ENCODE results near the gene SPATA32. TPM values are rescaled to one million over a fixed set of nuclear protein-coding genes. Genes with fewer than 3 reads are reported as not detected.
A peak's percentile ranks its signal among the peaks of the same experiment; 100 is the strongest.
"Not testable (repeated sequence)": the region's sequence is repeated elsewhere in the genome, so short reads cannot be mapped to it uniquely, and the experiment has no call there.

Gene SPATA32
- total RNA-seq, 1 donor from 2014 or later, result not detected

DNA sequence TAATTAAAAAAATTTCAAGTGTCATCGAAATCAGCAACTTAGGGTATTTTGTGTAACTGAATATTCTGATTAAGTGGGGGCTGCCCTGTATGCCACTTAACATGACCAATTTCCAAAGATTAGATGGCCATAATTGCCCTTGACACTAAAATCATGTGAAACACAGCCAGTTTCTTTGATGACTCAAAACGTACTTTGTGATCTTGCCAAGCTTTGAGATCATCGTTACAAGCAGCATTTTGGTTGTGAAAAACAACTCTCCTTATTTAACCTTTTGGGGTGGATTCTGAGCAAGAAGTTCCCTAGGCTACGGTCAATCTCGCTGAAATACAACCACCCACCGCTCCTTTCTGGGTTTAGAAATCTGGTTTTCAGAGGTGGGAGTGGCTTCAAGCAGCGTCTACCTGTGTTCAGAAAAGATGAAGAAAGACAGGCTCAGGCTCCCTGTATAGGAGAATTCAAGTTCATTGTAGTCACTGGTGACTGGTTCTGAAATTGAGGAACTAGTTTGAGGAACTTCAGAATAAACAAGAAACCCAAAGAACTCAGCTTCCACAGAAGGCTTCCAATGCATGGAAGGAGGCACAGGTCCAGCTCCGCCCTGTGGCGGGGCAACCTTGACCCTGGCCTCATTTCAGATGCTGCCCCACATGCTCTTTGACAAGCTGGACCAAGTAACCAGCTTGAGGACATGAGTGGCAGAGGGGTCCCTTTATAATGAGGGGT is 45.6 kb upstream of the SPATA32 start:
- no peak for TF ChIP-seq CTCF (conservative IDR thresholded peaks at IDR 0.05; ENCODE audit: low read depth, low read length)
- no peak overlapping the region for H3K4me3 ChIP-seq (ENCODE audit: low read depth, low read length)
- DNase-seq (ENCODE audit: low read depth), result peak; percentile 74

GRCh38 chr17:45306623-45307022 is 44.7 kb upstream of the SPATA32 start:
- H3K4me3 ChIP-seq (ENCODE audit: low read depth, low read length), result no peak overlapping the region
- peak; percentile 6 for TF ChIP-seq CTCF (conservative IDR thresholded peaks at IDR 0.05; ENCODE audit: low read depth, low read length)
- DNase-seq (ENCODE audit: low read depth), result no peak

GRCh38 chr17:45306094-45306493 is 44.2 kb upstream of the SPATA32 start:
- no peak for TF ChIP-seq CTCF (conservative IDR thresholded peaks at IDR 0.05; ENCODE audit: low read depth, low read length)
- H3K4me3 ChIP-seq (ENCODE audit: low read depth, low read length), result no peak overlapping the region
- no peak for DNase-seq (ENCODE audit: low read depth)

- no peak for DNase-seq (ENCODE audit: low read depth)
- no peak for TF ChIP-seq CTCF (conservative IDR thresholded peaks at IDR 0.05; ENCODE audit: low read depth, low read length)
- H3K4me3 ChIP-seq (ENCODE audit: low read depth, low read length), result no peak overlapping the region
Measured at GRCh38 chr17:45305530-45306087, 43.7 kb upstream of the SPATA32 start.

DNA sequence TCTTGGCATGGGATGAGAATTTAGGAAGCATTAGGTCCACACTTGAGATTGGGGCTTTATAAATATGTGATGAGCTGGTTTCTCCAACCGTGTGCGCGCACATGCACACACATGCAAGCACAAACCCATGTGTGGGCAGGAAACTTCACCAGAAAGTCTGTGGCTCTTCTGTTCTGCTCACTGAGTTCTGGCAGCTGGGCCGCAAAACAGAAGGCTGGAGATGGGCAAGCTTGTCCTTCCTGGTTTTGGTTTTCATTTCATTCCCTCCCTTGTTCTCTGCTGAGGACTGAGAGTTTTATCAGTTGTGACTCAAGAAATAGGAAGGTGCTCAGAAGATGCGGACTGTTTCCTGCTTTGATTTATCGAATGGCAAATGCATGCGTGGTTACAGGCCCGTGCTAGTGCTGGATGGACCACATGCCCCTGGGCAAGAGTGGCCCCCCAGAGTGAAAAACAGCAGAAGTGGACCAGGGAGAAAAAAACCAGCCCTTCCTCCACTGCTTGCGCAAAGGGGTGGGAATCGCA is 40.8 kb upstream of the SPATA32 start:
- TF ChIP-seq CTCF (conservative IDR thresholded peaks at IDR 0.05; ENCODE audit: low read depth, low read length), result no peak
- no peak overlapping the region for H3K4me3 ChIP-seq (ENCODE audit: low read depth, low read length)
- DNase-seq (ENCODE audit: low read depth), result no peak

DNA sequence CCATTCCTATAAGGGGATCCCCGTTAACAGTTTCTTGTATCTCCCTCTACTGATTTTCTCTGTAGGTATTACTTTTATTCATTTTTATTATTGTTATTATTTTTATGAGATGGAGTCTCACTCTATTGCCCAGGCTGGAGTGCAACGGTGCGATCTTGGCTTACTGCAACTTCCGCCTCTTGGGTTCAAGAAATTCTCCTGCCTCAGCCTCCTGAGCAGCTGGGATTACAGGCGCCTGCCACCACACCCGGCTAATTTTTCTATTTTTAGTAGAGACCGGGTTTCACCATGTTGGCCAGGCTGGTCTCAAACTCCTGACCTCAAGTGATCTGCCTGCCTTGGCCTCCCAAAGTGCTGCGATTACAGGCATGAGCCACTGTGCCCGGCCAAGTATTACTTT is 40.3 kb upstream of the SPATA32 start:
- DNase-seq (ENCODE audit: low read depth); H3K4me3 ChIP-seq (ENCODE audit: low read depth, low read length): not testable (repeated sequence)

- H3K4me3 ChIP-seq (ENCODE audit: low read depth, low read length), result no peak overlapping the region
- no peak for DNase-seq (ENCODE audit: low read depth)
- no peak for TF ChIP-seq CTCF (conservative IDR thresholded peaks at IDR 0.05; ENCODE audit: low read depth, low read length)
Measured at GRCh38 chr17:45301674-45302073, 39.8 kb upstream of the SPATA32 start.
